Smooth muscle cell of the brain vasculature (primary cell): ENCODE measurements around the gene DLX4.

Experiments
- DNase-seq: peaks from one replicate; pipeline ENCODE4 v3.0.0-alpha.2; 2012; ENCODE audit warnings: low read depth, low spot score

The DLX4 gene

DNA sequence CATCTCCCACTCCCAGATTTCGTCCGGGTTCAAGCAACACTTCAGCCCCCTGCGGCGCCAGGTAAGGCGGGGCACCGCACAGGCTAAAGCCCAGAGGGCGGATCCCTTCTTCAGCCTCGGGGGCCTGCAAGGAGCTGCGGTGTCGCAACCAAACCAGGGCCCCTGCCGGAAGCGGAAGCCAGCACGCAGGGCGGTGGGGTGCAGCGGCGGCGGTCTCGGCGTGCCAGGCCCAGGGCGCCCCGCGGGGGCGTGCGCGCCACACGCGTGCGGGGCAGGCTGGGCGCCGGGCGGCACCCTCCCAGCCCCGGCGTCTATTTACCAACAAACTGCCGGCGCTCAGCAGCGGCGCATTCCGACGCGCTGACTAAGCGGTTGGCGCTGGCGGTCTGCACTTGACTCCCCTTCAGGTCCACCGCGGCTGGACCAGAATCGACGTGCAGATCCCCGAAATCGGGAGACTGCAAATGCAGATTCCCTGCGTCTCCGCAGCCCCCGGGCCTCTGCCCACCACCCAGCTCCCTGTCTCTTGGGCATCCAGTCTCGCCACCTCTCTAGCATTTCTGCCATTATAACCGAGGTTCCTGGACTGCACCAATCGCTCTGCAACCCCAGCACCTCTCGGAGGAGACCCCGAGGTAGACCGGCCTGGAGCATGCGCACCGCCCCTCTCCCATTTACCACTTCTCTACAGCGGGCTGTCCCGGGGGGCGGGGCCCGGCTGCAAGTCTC, 421 bp upstream of the DLX4 start:
- DNase-seq = no peak

DNA sequence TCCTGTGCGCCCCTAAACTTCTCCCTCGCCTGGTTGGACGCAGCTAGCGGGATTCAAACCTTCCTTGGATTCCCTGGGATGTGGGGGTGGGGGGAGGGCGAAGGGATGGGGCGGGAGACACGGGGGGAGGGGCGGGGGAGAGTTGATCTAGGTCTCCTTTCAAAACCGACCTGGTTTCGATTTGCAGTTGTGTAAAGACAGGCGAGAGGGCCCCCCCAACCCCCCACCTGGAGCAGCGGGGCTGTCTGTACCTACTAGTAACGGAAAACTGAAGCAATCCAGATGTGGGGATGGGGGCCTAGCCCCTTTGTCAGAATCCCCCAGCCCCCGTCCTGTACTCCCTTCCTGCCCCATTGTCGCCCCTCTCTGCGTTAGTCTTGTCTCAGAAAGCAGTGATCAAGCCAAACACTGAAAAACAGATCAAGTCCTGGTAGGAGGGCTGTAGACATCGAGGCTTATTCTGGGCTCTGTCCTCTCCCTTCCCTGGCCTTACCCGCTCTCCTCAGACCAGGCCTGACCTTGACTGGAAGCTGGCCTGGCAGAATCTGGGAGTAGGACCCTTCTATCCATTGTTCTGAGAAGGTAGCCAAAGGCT, 902 bp downstream of the DLX4 start:
- no peak for DNase-seq

- no peak for DNase-seq
Observed at GRCh38 chr17:49970498-49970897, 1.5 kb downstream of the DLX4 start.

DNA sequence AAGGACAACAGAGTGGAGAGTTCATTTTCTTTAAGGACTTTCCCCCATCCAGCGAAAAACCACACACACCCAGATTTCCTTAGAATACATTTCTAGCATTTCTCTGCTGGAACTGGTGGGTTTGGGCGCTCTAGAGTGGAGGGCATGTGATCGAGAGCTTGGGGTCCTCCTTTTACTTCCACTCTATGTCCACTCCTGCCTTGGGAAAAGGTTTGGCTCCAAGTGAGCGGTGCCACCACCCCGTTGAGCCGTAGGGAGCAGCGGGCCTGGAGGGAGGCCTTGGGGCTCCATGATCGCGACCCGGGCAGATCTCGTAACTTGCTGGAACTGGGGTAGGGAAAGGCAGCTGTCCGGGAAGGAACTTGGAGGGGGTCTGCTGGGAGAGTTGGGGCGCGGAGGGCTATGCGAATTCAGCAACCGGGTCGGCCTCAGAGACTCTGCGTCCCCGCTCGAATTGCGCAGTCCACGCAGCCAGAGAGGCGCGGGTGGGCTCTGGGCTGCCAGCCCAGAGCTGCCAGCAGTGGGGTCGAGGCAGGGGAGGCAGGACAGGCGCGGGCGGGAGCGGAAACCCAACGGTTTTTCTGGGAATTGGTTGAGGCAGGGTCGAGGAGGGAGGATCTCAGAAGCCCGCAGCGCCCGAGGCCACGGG, 2.3 kb downstream of the DLX4 start:
- DNase-seq = no peak

- no peak for DNase-seq
Observed at GRCh38 chr17:49971848-49972485, 3.0 kb downstream of the DLX4 start.

GRCh38 chr17:49972486-49973270, 3.7 kb downstream of the DLX4 start:
- no peak for DNase-seq

DNA sequence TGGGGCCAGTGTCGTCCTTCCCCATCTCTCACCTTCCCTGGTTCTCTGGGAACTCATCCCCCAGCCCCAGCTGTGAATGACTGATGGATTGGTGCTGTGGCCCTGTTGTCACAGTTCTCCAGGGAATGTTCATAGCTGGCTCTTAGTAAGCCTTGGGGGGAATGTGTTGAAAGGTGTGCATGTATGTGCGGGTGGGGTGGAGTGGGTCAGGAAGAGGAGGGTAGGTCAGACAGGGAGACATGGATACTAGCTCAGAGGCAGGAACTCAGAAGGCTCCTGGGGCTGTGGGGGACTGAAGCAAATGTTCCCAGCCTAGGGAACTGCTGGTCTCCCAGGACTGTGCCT, 4.3 kb downstream of the DLX4 start:
- DNase-seq = no peak

DNA sequence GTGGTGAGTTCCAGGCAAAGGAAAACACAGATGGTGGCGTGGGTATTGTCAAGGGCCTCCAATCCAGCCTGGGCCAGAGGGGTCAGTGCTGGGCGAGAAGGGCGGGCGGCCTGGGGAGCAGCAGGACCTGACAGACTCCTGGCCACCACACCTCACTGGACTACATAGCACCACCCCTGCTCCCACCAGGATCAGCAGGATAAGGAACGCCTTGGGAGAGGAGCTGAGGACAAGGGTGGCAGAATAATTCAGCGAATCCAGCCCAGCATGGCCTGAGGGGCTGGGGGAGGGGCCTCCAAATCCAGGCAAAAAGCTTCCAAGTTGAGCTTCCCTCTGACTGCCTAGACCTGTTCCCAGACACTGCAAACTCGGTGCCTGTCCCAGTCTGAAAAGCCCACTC, 6.5 kb downstream of the DLX4 start:
- DNase-seq = no peak

- no peak for DNase-seq
Observed at GRCh38 chr17:49976163-49976827, 7.3 kb downstream of the DLX4 start.

DNA sequence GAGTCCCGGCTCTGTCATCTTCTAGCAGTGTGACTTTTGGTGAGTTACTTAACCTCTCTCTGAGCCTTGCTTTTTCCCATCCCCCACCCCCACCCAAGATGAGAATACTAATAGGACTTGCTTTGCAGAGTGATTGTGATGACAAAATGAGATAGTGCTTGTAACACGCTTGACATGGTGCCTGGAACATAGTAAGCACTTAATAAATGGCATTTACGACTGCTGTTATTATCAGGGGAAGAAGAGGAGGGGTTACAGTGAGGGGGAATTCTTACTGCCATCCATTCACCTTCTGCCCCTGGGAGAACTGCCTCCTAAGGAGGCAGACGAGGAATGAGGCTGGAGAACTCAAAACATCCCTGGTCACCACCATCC, 7.8 kb downstream of the DLX4 start:
- DNase-seq = no peak

DNA sequence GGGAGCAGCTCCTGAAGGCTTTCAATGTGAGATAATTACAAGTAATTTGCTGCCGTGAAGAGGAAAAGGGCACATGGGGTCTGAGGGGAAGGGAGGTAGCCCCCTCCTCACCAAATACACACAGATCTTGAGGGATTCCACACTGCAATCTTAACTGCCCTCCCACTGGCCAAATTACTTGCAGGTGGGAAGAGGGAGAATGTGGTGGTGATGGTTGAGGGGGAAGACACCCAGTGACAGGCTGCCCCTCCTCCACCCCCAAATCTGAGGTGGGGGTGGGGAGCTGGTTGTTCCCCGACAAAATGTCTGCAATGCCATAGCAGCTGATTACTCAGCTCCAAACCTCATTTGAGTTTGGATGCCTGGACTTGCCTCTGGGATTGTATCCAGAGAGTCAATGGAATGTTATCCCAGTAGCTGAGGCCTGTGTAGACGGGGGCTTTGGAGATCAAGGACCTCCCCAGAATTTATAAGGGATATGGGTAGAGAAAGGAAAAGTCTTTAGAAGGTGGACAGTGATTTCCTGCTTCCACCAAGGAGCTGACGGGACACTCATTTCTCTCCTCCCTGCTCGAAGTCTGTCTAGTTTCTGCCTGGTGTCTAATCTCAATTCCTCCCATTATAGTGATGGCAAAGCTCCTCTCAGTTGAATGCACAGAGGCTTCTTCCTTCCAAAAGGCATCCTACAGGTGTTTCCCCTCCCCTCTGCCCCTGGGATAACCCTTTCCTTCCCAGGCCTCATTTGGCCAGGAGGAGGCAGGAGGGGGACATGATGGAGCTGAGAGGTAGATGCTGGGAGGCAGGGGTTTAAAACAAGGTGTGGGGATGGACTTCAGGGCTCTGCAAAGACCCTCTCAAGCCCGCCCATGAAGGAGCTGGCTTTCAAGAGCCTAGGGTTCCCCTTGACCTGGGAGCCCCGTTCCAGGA, 8.7 kb downstream of the DLX4 start:
- DNase-seq = no peak

DNA sequence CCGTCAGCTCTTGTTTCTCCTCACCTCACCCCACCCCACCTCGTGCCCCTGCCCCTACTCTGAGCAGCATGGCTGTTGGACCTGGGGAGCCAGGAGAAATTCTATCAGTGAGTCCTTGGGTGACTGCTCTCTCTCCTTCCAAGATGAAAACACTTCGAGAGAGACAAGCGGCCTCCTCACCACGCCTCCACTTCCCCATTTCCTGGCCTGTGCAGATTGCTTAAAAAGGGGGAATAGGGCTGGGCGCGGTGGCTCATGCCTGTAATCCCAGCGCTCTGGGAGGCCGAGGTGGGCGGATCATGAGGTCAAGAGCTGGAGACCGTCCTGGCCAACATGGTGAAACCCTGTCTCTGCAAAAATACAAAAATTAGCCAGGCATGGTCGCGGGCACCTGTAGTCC, 9.5 kb downstream of the DLX4 start:
- no peak for DNase-seq

DNA sequence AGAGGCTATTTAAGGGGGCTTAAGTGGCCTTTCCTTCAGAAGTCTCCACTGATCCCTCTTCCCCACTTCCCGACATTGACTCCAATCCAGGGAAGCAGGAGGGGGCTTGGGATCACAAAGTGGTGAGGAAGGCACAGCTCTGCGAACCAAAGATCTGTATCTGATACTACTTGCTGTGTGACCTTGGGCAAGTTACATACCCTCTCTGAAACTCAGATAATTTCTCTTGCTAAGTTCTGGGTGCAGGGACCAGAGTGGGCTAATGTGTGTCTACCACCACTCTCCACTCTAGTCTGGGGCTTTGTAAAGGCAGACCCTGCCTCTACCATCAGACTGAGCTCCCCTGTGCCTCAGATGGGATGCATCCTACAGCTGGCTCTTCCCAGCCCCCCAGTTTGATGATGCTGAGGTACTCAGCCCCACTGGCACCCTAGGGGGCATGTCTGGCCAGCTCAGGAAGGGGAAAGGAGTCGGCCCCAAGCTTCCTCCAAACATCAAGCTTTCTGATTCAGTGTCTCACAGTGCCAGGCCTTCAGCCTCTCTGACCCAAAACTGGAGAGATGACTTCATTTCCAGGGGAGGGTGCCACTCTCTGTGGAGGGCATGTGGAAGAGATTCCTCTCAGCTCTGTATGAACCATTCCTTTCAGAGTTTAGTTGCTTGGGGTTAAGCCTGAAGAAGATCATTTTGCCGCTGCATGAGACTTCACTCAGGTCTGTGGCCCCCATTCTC, 10.9 kb downstream of the DLX4 start:
- no peak for DNase-seq

DNA sequence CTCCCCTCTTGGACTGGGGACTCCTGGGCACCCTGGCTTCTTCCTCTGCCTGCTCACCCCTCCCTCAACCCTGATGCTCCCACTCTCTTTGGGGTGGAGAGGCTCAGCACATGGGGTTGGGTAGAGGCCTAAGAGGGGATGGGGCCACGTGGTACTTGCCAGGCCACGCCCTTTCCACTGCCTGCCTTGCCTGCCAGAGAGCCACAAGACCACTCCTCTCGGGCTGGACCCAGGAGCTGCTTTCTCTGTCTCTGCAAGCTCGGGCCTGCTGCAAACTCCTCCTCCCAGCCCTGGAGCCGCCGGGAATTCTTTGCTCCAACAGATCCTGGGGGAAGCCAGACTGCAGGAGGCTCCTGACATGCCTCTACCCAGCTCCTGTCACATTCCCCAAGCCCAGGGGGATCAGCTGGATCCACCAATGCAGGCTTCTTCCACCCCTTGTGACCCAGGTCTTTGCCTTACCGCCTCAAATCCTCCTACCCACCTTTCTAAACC, 11.8 kb downstream of the DLX4 start:
- DNase-seq = no peak

- no peak for DNase-seq
Observed at GRCh38 chr17:49984283-49984682, 15.3 kb downstream of the DLX4 start.

DNA sequence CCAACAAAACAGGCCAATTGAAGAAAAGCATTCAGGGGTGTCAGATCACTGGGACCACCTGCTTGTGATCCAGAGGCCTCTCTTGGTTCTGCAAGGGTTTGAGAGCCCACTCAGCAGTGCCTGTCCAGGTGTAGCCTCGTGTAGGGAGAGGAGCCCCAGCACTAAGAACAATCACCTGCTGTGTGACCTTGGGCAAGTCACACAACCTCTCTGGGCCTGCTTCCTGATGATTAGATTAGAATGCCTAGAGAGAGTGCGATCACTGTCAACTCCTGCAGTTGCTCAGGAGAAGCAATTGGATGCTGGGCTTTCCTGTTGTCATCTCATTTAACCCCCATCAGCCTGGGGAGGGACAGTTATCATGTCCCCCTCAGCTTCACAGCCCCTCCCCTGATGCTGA, 15.8 kb downstream of the DLX4 start:
- DNase-seq = no peak

GRCh38 chr17:49985310-49985990, 16.5 kb downstream of the DLX4 start:
- no peak for DNase-seq

GRCh38 chr17:49986396-49987289, 17.7 kb downstream of the DLX4 start:
- DNase-seq = no peak
